RPMI8226 (cell line): ENCODE measurements around the gene DNMT1.
"Not testable (repeated sequence)": the region's sequence is repeated elsewhere in the genome, so short reads cannot be mapped to it uniquely, and the experiment has no call there.

Experiments
- DNase-seq: peaks from one replicate; pipeline ENCODE4 v3.0.0-alpha.2; 2015

Gene DNMT1

GRCh38 chr19:10220695-10221094, 25.9 kb upstream of the DNMT1 start:
- DNase-seq = no peak

- peak; percentile 81 for DNase-seq
These were observed 24.9 kb upstream of the DNMT1 start for GRCh38 chr19:10219678-10220077.

DNA sequence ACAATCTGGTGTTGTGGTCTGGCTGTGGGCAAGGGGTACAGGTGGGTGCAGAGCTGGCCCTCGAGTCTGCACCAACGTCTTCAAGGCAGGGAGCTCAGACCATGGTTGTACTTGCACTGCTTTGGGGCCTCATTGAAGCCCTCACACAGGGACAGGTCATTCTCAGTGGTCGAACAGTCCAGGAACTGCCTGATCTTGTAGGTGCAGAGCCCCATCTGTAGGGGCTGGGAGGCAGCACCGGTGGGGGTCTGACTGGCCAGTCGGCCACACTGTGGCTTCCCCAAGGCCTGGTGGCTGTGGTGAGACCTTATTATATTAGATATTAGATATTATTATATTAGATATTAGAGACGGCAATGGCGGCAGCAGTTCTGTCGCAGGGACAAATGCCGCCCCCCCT, 22.3 kb upstream of the DNMT1 start:
- DNase-seq = no peak

- DNase-seq = no peak
These were observed 20.0 kb upstream of the DNMT1 start for GRCh38 chr19:10214784-10215183.

GRCh38 chr19:10211691-10212090, 16.9 kb upstream of the DNMT1 start:
- DNase-seq = no peak

- no peak for DNase-seq
These were observed 16.3 kb upstream of the DNMT1 start for GRCh38 chr19:10211061-10211460.

DNA sequence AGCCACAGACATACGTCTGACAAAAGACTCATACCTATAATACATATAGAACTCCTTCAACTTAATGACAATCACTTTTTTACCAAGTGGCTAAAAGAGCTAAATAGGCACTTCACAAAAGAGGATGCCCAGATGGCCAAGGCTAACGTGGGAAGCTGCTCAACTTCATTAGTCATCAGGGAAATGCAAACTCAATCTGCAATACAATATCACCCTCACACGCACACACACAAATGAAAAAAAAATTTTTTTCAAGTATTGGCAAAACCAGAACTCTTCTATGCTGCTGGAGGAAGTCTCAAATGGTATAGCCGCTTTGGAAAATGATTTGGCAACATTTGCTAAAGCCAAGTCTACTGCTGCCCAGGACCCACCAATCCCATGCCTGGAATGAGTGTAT, 14.6 kb upstream of the DNMT1 start:
- no peak for DNase-seq

DNA sequence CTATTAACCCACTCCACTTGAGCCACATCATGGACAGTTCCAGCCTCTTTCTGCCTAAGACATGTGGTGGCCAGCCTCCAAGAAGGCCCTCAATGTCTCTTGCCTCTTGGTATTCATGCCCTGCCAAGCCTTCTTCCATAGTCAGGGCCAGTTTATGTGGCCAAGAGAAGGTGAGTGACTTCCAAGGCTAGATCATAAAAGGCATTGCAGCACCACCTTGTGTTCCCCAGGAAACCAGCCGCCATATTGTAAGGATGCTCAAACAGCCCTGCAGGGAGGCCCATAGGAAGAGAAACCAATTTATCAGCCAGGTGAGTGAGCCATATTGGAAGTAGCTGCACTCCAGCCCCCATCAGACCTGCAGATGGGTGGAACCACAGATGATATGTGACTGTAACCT, 12.3 kb upstream of the DNMT1 start:
- DNase-seq = no peak

DNA sequence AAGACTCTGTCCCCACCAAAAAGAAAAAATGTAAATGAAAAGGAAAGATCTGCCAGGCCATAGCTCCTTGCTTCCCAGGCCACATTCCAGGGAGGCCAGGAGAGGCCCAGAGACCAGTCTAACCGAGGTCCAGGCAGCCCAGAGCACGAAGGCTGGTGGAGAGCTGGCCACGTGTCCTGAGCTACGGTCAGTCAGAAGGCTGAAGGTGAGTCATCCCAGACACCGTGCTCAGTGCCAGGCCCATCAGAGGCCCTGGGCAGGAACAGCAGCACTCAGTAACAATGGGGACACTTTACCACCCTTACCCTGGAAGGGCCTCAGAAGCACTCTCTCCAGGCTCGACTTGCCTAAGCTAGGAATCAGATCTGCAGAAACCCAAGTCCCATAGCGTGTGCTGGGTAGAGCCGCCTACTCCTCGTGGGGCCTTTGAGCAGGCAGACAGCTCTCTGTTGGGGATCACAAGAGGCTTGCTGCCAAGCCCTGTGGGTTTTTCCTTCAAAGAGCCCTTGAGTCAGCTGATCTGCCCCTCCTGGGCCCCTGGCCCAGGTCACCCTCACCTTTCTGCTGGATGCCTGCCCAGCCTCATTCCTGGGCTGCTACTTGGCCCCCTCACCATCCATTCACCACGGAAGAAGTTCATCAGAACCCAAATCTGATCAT, 11.6 kb upstream of the DNMT1 start:
- DNase-seq = peak; percentile 50

- DNase-seq = no peak
These were observed 10.9 kb upstream of the DNMT1 start for GRCh38 chr19:10205636-10206035.

DNA sequence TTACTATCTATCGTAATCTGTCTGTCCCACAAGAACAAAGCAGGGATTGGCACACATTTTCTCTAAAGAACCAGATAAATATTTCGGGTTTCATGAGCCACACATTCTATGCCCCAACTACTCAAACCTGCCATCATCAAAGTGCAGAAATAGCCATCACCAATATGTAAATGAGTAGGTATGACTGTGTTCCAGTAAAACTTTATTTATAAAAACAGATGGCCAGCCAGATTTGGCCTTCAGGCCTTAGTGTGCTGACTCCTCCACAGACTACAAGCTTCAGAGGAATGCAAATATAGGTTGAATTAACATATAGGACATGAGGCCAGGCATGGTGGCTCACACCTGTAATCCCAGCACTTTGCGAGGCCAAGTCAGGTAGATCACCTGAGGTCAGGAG, 8.9 kb upstream of the DNMT1 start:
- DNase-seq = no peak

GRCh38 chr19:10201176-10201575, 6.4 kb upstream of the DNMT1 start:
- DNase-seq = no peak

DNA sequence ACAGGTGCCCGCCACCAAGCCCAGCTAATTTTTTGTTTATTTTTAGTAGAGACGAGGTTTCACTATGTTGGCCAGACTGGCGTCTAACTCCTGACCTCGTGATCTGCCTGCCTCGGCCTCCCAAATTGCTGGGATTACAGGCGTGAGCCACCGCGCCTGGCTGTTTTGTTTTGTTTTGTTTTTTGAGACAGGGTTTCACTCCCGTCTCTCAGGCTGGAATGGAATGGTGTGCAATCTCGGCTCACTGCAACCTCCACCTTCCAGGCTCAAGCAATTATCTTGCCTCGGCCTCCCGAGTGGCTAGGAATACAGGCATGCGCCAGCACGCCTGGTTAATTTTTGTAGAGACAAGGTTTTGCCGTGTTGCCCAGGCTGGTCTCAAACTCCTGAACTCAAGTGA, 5.3 kb upstream of the DNMT1 start:
- DNase-seq = not testable (repeated sequence)

DNA sequence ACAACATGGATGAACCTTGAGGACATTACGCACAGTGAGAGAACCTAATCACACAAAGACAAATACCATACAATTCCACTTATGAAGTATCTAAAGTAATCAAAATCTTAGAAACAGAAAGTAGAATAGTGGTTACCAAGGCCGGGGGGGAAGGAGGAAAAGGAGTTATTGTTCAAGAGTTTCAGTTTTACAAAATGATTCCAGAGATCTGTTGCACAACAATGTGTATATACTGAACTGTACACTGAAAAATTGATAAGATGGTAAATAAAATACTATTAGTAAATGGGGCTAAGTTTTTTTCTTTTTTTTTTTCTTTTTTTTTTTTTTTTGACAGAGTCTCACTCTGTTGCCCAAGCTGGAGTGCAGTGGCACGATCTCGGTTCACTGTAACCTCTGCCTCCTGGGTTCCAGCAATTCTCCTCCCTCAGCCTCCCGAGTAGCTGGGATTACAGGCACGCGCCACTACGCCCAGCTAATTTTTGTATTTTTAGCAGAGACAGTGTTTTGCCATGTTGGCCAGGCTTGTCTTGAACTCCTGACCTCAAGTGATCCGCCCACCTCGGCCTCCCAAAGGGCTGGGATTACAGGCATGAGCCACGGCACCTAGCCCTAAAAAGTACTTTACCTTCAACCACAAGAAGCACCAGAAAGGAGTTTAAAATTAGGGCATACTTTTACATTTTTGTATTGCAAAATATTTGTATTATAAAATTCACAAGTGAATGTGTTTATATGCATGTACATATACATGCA, 4.3 kb upstream of the DNMT1 start:
- peak; percentile 33 for DNase-seq

GRCh38 chr19:10195199-10195519, 406 bp upstream of the DNMT1 start:
- DNase-seq = no peak

- DNase-seq = peak; percentile 32
These were observed 808 bp downstream of the DNMT1 start for GRCh38 chr19:10193790-10194499.

DNA sequence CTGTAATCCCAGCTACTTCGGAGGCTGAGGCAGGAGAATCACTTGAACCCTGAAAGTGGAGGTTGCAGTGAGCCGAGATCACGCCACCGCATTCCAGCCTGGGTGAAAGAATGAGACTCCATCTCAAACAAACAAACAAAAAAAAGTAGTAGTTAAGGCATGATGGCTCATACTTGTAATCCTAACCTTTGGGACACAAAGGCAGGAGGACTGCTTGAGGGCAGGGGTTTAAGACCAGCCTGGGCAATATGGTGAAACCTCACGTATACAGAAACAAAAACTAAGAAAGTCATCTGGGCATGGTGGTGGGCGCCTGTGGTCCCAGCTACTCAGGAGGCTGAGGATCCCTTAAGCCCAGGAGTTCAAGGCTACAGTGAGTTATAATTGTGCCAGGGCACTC, 1.8 kb downstream of the DNMT1 start:
- DNase-seq = no peak

DNA sequence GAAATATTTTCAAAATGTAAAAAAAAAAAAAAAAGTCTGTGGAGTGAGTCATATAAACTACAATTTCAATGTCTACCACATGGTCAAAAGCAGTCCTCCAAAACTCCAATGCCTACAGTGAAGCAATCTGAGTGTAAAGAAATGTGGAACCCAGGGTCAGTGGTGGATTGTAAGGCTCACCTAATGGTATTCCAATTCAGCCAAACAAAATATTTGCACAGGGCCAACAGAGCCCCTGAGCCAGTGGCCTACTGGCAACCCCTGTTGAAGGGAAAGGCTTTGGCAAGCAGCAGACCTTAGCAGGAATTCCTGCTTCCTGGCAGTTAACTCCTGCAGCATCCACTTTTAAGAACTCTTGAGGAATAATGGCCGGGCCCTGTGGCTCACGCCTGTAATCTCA, 3.4 kb downstream of the DNMT1 start:
- no peak for DNase-seq

GRCh38 chr19:10190026-10190425, 4.7 kb downstream of the DNMT1 start:
- no peak for DNase-seq

GRCh38 chr19:10189616-10190015, 5.1 kb downstream of the DNMT1 start:
- no peak for DNase-seq

GRCh38 chr19:10187315-10187714, 7.4 kb downstream of the DNMT1 start:
- DNase-seq = no peak

GRCh38 chr19:10184636-10185035, 10.1 kb downstream of the DNMT1 start:
- no peak for DNase-seq

DNA sequence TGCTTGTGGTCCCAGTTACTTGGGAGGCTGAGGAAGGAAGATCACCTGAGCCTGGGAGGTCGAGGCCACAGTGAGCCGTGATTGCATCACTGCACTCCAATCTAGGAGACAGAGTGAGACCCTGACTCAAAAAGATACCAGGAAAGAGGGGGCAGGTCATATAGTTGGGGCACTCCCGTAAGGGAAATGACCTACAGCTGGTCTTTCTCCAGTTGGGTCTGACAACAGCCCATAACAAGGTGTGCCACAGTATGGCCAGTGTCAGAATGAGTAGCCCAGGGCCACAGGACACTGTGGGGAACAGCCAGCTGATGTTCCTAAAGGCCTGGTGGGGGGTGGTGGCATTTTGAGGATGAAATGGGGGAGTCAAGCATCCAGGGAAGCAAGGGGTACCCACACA, 10.8 kb downstream of the DNMT1 start:
- no peak for DNase-seq

DNA sequence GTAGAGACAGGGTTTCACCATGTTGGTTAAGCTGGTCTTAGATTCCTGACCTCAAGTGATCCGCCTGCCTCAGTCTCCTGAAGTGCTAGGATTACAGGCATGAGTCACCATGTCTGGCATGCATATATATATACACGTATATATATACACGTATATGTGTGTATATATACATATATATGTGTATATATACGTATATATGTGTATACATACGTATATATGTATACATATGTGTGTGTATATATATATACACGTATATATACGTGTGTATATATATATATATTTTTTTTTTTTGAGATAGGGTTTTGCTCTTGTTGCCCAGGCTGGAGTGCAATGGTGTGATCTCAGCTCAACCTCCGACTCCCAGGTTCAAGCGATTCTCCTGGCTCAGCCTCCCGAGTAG, 11.9 kb downstream of the DNMT1 start:
- no peak for DNase-seq
